HG02763 (cell line): ENCODE measurements around the gene CCDC24.

Source experiments
- ATAC-seq: cut with Tn5 transposase; IDR thresholded peaks from one replicate; pipeline ENCODE4 v1.9.1; 2021; ENCODE audit warnings: mild to moderate bottlenecking, moderate library complexity; ENCODE audit not compliant: unreplicated experiment

Gene CCDC24

GRCh38 chr1:44037154-44037553 is 45.8 kb downstream of the CCDC24 start:
- ATAC-seq, result no peak

- no peak for ATAC-seq
These were observed 47.7 kb downstream of the CCDC24 start for GRCh38 chr1:44038876-44039657.

- no peak for ATAC-seq
These were observed 49.0 kb downstream of the CCDC24 start for GRCh38 chr1:44040418-44040817.

- ATAC-seq, result no peak
These were observed 49.4 kb downstream of the CCDC24 start for GRCh38 chr1:44040846-44041245.

DNA sequence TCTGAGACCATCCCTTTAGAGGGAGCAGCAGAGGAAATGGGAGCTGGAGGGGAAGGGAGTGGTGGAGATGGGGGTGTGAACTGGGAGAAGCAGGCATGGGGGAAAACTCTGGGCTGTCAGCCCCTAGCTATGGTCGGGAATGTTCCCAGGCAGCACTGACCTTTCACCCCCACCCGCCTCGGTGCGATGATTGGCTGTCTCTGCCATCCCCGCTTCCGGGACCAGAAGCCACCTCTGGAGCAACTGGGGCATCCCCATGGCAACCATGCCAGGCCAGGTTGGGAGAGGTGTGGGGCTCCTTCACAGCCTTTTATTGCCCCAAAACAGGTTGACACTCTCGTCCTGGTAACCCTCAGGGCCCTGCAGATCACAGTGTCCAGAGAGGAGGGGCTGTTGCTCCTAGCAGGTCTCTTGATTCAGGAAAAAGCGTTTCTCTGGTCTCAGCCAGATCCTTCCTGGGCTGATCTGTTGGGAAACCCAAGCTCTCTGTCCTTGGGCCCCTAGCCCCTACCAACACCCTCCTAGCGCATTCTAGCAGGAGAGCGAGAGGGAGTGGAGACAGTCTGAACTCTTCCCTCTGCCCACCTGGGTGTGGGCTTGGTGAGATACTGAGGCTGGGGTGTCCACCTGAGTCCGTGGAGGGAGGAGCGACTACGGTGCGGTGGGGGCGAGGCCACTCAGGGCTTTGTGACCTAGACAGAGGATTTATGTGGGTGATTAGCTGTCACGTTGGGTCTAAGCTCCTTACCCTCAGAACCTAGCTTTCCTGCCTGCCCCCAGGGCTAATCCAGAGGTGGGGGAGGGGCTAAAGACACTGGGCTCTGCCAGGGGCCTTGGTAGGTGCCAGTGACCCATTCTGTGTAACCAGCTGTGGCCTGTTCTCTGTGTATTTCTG is 52.0 kb downstream of the CCDC24 start:
- ATAC-seq, result no peak

GRCh38 chr1:44044071-44044801 is 52.8 kb downstream of the CCDC24 start:
- no peak for ATAC-seq

DNA sequence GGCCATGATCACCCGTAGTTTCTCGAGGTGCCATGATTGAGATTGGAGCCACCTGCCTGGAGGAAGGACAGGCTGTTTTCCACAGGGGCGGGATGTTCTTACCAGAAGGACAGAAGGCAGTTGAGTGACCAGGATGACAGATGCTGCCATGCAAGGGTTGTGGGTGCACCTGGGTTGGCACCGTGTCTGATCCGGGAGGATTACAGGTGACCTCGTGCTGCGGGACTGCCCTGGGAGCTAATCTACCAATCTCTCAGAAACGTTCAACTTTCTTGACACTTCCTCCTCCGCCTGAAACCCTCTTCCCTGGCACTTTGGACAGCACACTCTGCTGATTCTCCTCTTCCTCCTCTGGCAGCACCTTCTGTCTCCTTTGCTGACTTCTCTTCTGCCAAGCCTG is 53.7 kb downstream of the CCDC24 start:
- ATAC-seq, result no peak
